SU-DHL-6 (cell line): ENCODE results near the gene SCRN2.

Source experiments
- H2AFZ ChIP-seq: fragments of 200-600 bp; sonication (generic); 2 replicates; pipeline ENCODE4 v1.6.1; 2014; ENCODE audit warnings: low read depth, mild to moderate bottlenecking, moderate library complexity, mixed read lengths, antibody characterized with exemption, low read length; ENCODE audit not compliant: severe bottlenecking
- H3F3A ChIP-seq: fragments of 200-600 bp; shearing (Covaris generic); 2 replicates; pipeline ENCODE4 v1.6.0; 2016; ENCODE audit warnings: antibody characterized with exemption, mild to moderate bottlenecking; ENCODE audit not compliant: insufficient read depth
- H3K27ac ChIP-seq: fragments of 200-600 bp; sonication (generic); 2 replicates; pipeline ENCODE4 v1.5.1; 2016; ENCODE audit warnings: low read depth, mild to moderate bottlenecking, low read length, moderate library complexity, mixed read lengths
- H3K27me3 ChIP-seq: fragments of 200-600 bp; sonication (generic), shearing (Covaris generic); 2 replicates; pipeline ENCODE4 v1.6.0; 2014; ENCODE audit warnings: mild to moderate bottlenecking, low read length
- H3K36me3 ChIP-seq: fragments of 200-600 bp; sonication (generic); 2 replicates; pipeline ENCODE4 v1.6.1; 2014; ENCODE audit warnings: mild to moderate bottlenecking, low read length, mixed read lengths
- H3K4me2 ChIP-seq: fragments of 300-600, 200-600 bp; shearing (Covaris generic), sonication (generic); 2 replicates; pipeline ENCODE4 v1.6.0; 2014; ENCODE audit warnings: low read length, low read depth, mild to moderate bottlenecking; ENCODE audit not compliant: poor library complexity, severe bottlenecking
- H3K4me3 ChIP-seq: fragments of 200-600 bp; sonication (generic); 2 replicates; pipeline ENCODE4 v1.5.1; 2014; ENCODE audit warnings: antibody characterized with exemption, low read length, mild to moderate bottlenecking, mixed read lengths; ENCODE audit not compliant: insufficient read depth, poor library complexity, severe bottlenecking
- H3K79me2 ChIP-seq: fragments of 200-600 bp; sonication (generic); 2 replicates; pipeline ENCODE4 v1.6.1; 2014; ENCODE audit warnings: mild to moderate bottlenecking, low read length, moderate library complexity; ENCODE audit not compliant: insufficient read depth
- H3K9ac ChIP-seq: fragments of 200-600 bp; sonication (generic); 2 replicates; pipeline ENCODE4 v1.7.0; 2014; ENCODE audit warnings: mild to moderate bottlenecking, low read length
- H3K9me2 ChIP-seq: fragments of 200-600 bp; sonication (generic); replicated peaks from 2 replicates; pipeline ENCODE4 v1.6.1; 2014; ENCODE audit warnings: low read length; ENCODE audit not compliant: insufficient read depth
- H3K9me3 ChIP-seq: fragments of 200-600 bp; sonication (generic); 2 replicates; pipeline ENCODE4 v1.6.1; 2014; ENCODE audit warnings: low read length, mixed read lengths; ENCODE audit not compliant: insufficient read depth
- H4K20me1 ChIP-seq: fragments of 200-600 bp; sonication (generic); 2 replicates; pipeline ENCODE4 v1.6.1; 2014; ENCODE audit warnings: low read depth, mild to moderate bottlenecking, antibody characterized with exemption, low read length, moderate library complexity, mixed read lengths
- CTCF ChIP-seq: fragments of 200-600 bp; sonication (generic); IDR thresholded peaks from one replicate; pipeline ENCODE4 v1.5.1; 2017; ENCODE audit warnings: antibody characterized with exemption, mild to moderate bottlenecking, low read length, moderate library complexity; ENCODE audit not compliant: insufficient read depth, poor library complexity, severe bottlenecking
- EZH2phosphoT487 ChIP-seq: fragments of 200-600 bp; sonication (generic), shearing (Covaris generic); conservative IDR thresholded peaks from 2 replicates; pipeline ENCODE4 v1.6.1; 2018; ENCODE audit warnings: mild to moderate bottlenecking, antibody characterized with exemption, low read length, moderate library complexity, mixed read lengths

The SCRN2 gene

GRCh38 chr17:47879028-47879585 is 38.0 kb upstream of the SCRN2 start:
- no peak overlapping the region for H3K9ac ChIP-seq
- no peak overlapping the region for H3K27ac ChIP-seq
- H3K4me3 ChIP-seq = no peak overlapping the region
- H3K9me3 ChIP-seq = no peaks in the 10 kb centered on the region
- no peaks in the 10 kb centered on the region for H3K9me2 ChIP-seq
- H3K27me3 ChIP-seq = no peaks in the 10 kb centered on the region
- TF ChIP-seq EZH2phosphoT487 (no peak), CTCF (no peak)
- H3K79me2 ChIP-seq = no peaks in the 10 kb centered on the region
- H4K20me1 ChIP-seq = no peaks in the 10 kb centered on the region
- H2AFZ ChIP-seq = no peak overlapping the region
- H3K4me2 ChIP-seq = no peak overlapping the region
- no peaks in the 10 kb centered on the region for H3F3A ChIP-seq
- no peaks in the 10 kb centered on the region for H3K36me3 ChIP-seq

GRCh38 chr17:47878203-47879027 is 37.3 kb upstream of the SCRN2 start:
- no peaks in the 10 kb centered on the region for H3K27me3 ChIP-seq

DNA sequence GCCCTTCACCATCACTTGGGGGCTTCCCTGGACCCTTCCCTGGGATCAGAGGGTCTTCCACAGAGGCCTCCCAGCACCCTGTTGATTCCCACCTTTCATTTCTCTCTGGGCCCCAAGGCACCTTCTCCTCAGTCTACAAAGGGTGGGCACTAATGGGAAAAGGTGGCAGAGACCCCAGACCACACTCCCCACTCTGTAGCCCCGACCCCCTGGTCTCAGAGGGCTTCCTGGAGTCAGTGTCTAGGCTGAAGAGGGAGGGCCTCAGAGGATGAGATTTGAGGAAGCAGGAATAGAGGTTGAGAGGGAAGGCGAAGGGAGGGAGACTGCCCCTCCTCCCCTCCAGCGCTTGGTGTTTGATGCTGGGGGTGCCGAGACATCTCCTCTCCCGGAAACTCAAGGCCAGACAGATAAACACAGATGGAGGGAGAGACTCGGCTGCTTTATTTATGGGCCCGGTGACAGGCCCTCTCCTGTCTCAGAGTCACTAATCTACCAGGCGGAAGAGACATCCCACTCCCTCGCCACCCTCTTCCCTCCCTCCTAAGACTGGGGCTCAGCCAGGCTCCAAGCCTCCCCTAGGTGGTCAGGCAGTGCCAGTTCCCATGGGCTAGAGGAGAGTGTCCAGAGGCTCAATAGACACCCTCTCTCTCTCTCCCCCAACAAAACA is 36.4 kb upstream of the SCRN2 start:
- Histone ChIP-seq H3K4me3 (no peak overlapping the region), H3K79me2 (no peaks in the 10 kb centered on the region), H3K4me2 (no peak overlapping the region), H3F3A (no peaks in the 10 kb centered on the region), H3K27me3 (no peaks in the 10 kb centered on the region), H4K20me1 (no peaks in the 10 kb centered on the region), H3K9me3 (no peaks in the 10 kb centered on the region), H2AFZ (no peak overlapping the region), H3K36me3 (no peaks in the 10 kb centered on the region), H3K9me2 (no peaks in the 10 kb centered on the region), H3K9ac (no peak overlapping the region), H3K27ac (no peak overlapping the region)
- TF ChIP-seq CTCF (no peak), EZH2phosphoT487 (no peak)

More at GRCh38 chr17:47878203-47879027, 37.3 kb upstream of the SCRN2 start:
- H2AFZ ChIP-seq = no peak overlapping the region
- H3K9ac ChIP-seq = no peak overlapping the region
- no peaks in the 10 kb centered on the region for H4K20me1 ChIP-seq
- no peaks in the 10 kb centered on the region for H3K9me2 ChIP-seq
- no peaks in the 10 kb centered on the region for H3K79me2 ChIP-seq
- no peak overlapping the region for H3K27ac ChIP-seq
- H3K36me3 ChIP-seq = no peaks in the 10 kb centered on the region
- H3K4me2 ChIP-seq = no peak overlapping the region
- no peaks in the 10 kb centered on the region for H3F3A ChIP-seq
- TF ChIP-seq CTCF (no peak), EZH2phosphoT487 (no peak)
- no peak overlapping the region for H3K4me3 ChIP-seq
- no peaks in the 10 kb centered on the region for H3K9me3 ChIP-seq
